Stimulated activated CD8-positive, alpha-beta memory T cell treated with anti-CD3 and anti-CD28 coated beads, Interleukin-12 subunit alpha, Interleukin-12 subunit beta, amount 100 ng/mL, for 24 hours (primary cell): Measurements from ENCODE around the gene ZNF610.

ENCODE experiments used
- DNase-seq: peaks from one replicate; pipeline ENCODE4 v3.0.0-alpha.2; 2020; ENCODE audit errors: extremely low read depth

ZNF610 gene

GRCh38 chr19:52397310-52398080, 61.5 kb downstream of the ZNF610 start, which contains the start of gene ZNF528:
TSS of gene ZNF528 (plus strand) at chr19:52397849. CDS start at chr19:52402014, 4,165 bp downstream.
- peak; percentile 91 for DNase-seq

GRCh38 chr19:52398081-52398441, 62.0 kb downstream of the ZNF610 start:
- DNase-seq = no peak

GRCh38 chr19:52410276-52410675, 74.2 kb downstream of the ZNF610 start:
- DNase-seq = no peak

- DNase-seq = no peak
Measured at GRCh38 chr19:52415711-52416110, 79.7 kb downstream of the ZNF610 start.
